HG02884 (cell line): ENCODE measurements around the gene EPB41L2.
"Not testable (repeated sequence)": the region's sequence is repeated elsewhere in the genome, so short reads cannot be mapped to it uniquely, and the experiment has no call there.

Source experiments
- ATAC-seq: cut with Tn5 transposase; IDR thresholded peaks from one replicate; pipeline ENCODE4 v1.9.1; 2021; ENCODE audit warnings: mild to moderate bottlenecking, moderate library complexity; ENCODE audit not compliant: unreplicated experiment

EPB41L2 gene

GRCh38 chr6:130824978-130825694 lies 237.9 kb downstream of the EPB41L2 start:
- ATAC-seq: no peak

GRCh38 chr6:130822736-130823135 lies 240.3 kb downstream of the EPB41L2 start:
- ATAC-seq: no peak

- ATAC-seq: no peak
Observed at GRCh38 chr6:130815200-130816071, 247.6 kb downstream of the EPB41L2 start.

GRCh38 chr6:130814506-130814905 lies 248.5 kb downstream of the EPB41L2 start:
- ATAC-seq: no peak

GRCh38 chr6:130811932-130812331 lies 251.1 kb downstream of the EPB41L2 start:
- no peak for ATAC-seq

GRCh38 chr6:130810307-130811030 lies 252.6 kb downstream of the EPB41L2 start:
- no peak for ATAC-seq

GRCh38 chr6:130801368-130801767 lies 261.7 kb downstream of the EPB41L2 start:
- ATAC-seq: not testable (repeated sequence)

- ATAC-seq: no peak
Observed at GRCh38 chr6:130797061-130797460, 266.0 kb downstream of the EPB41L2 start.

- no peak for ATAC-seq
Observed at GRCh38 chr6:130796313-130796905, 266.6 kb downstream of the EPB41L2 start.

GRCh38 chr6:130794738-130795137 lies 268.3 kb downstream of the EPB41L2 start:
- ATAC-seq: no peak

- no peak for ATAC-seq
Observed at GRCh38 chr6:130794010-130794697, 268.9 kb downstream of the EPB41L2 start.
